ENCODE measurements around the gene BRD3OS. TPM values are rescaled to one million over a fixed set of nuclear protein-coding genes. Genes with fewer than 3 reads are reported as not detected.

The BRD3OS gene, protein sequence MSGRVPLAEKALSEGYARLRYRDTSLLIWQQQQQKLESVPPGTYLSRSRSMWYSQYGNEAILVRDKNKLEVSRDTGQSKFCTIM
- total RNA-seq (9.3 TPM), polyA plus RNA-seq (ENCODE audit: insufficient read depth in 1 of 8, insufficient read length in 8 of 8, low replicate concordance in 1 of 8) (10 to 100 TPM in 4 of 8 donors, 1 to 10 TPM in 4; 7.8 to 10.5 (median 9.9) TPM)
- long read RNA-seq, donor 1, full-length matches to known transcripts: 68 of 68 reads
- long read RNA-seq, donor 1, partial matches to known transcripts: 0 of 68 reads
- long read RNA-seq, donor 1, other reads (novel, unspliced or antisense): 0 of 68 reads
- long read RNA-seq, donor 2, transcript BRD3OS-204 (1 exons, 1,689 nt): major isoform, 10 of 10 reads
- long read RNA-seq, donor 2, partial matches to known transcripts: 0 of 10 reads
- long read RNA-seq, donor 2, other reads (novel, unspliced or antisense): 0 of 10 reads
- long read RNA-seq, donor 3, full-length matches to known transcripts: 174 of 174 reads
- long read RNA-seq, donor 3, partial matches to known transcripts: 0 of 174 reads
- long read RNA-seq, donor 3, other reads (novel, unspliced or antisense): 0 of 174 reads
- long read RNA-seq, donor 4, full-length matches to known transcripts: 54 of 72 reads
- long read RNA-seq, donor 4, partial matches to known transcripts: 18 of 72 reads
- long read RNA-seq, donor 4, other reads (novel, unspliced or antisense): 0 of 72 reads
- long read RNA-seq, donor 5, full-length matches to known transcripts: 195 of 200 reads
- long read RNA-seq, donor 5, partial matches to known transcripts: 5 of 200 reads
- long read RNA-seq, donor 5, other reads (novel, unspliced or antisense): 0 of 200 reads
- long read RNA-seq, donor 6, full-length matches to known transcripts: 161 of 161 reads
- long read RNA-seq, donor 6, partial matches to known transcripts: 0 of 161 reads
- long read RNA-seq, donor 6, other reads (novel, unspliced or antisense): 0 of 161 reads
- long read RNA-seq, donor 7, full-length matches to known transcripts: 120 of 146 reads
- long read RNA-seq, donor 7, partial matches to known transcripts: 26 of 146 reads
- long read RNA-seq, donor 7, other reads (novel, unspliced or antisense): 0 of 146 reads
- long read RNA-seq, donor 8, full-length matches to known transcripts: 153 of 167 reads
- long read RNA-seq, donor 8, partial matches to known transcripts: 5 of 167 reads
- long read RNA-seq, donor 8, other reads (novel, unspliced or antisense): 9 of 167 reads
- long read RNA-seq, donor 9, full-length matches to known transcripts: 120 of 156 reads
- long read RNA-seq, donor 9, partial matches to known transcripts: 36 of 156 reads
- long read RNA-seq, donor 9, other reads (novel, unspliced or antisense): 0 of 156 reads
- long read RNA-seq, donor 10, full-length matches to known transcripts: 132 of 139 reads
- long read RNA-seq, donor 10, partial matches to known transcripts: 7 of 139 reads
- long read RNA-seq, donor 10, other reads (novel, unspliced or antisense): 0 of 139 reads
- long read RNA-seq, donor 11, full-length matches to known transcripts: 148 of 148 reads
- long read RNA-seq, donor 11, partial matches to known transcripts: 0 of 148 reads
- long read RNA-seq, donor 11, other reads (novel, unspliced or antisense): 0 of 148 reads

DNA sequence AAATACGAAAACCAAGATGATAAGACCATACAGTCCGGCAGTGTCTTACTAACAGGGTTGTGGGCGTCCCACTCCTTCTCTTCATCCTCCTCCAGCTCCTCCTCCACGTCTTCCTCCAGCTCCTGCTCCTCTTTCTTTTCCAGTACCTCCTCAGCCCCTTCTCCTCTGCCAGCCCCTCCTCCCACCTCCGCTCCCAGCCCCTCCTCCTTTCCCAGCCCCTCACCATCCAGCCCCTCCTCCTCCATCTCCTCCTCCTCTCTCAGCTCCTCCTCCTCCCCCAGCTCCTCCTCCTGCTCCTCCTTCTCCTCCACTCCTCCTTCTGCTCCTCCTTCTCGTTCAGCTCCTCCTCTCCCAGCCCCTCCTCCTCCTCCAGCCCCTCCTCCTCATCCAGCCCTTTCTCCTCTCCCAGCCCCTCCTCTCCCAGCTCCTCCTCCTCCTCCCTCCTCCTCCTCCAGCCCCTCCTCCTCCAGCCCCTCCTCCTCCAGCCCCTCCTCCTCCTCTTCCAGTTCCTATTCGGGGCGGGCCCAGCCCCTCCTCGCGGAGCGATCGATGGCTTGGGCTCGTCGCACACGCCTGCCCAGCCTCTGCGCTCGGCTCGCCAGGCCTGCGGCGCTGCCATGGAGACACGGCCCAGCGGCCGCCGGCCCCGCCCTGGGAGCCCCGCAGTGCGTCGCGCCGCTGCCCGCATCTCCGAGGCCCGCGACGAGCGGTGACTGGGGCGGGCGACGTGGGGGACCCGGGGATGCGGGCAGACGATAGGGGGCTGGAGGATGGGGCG, at the start of gene BRD3OS:
TSS of gene BRD3OS (plus strand) at position 654 of the 778 bp plus-strand sequence. CDS start 1,267 bp downstream, outside the sequence.
- peak within 1 kb of the TSS; percentile 33 for H3K27ac ChIP-seq (ENCODE audit: low read length)
- under 1% methylated on average over 42 of the region's 43 CpGs for WGBS (ENCODE audit: insufficient coverage)

DNA sequence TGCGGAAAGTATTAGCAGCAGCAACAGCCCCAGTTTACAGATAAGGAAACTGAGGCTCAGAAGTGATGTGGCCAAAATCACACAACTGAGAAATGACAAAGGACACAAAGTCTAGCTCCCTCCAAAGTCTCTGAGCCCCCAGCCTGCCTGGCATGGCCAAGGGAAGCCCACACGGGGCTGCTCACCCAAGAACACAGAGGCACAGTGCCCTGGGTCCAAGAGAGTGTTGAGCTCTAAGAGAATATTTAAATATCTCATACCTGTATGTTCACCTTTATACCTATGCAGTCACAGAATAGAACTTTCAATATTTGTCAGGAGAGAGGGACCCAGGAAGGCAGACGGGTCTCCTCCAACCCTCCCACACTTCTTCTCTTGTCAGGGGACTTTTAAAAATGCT, 49.8 kb upstream of the BRD3OS start:
- WGBS (ENCODE audit: insufficient coverage): 100% methylated on average over 1 of the region's 3 CpGs
- H3K4me1 ChIP-seq (ENCODE audit: control insufficient read depth, insufficient read depth, low read length): peaks cover 61% of the 10 kb centered on the region
- no peaks in the 10 kb centered on the region for H3K36me3 ChIP-seq (ENCODE audit: control insufficient read depth, insufficient read depth, low read length)
- no peaks in the 10 kb centered on the region for H3K9me3 ChIP-seq (replicated peaks; ENCODE audit: control insufficient read depth, low read depth, low read length)
- H3K27me3 ChIP-seq (ENCODE audit: control insufficient read depth, insufficient read depth, low read length): no peaks in the 10 kb centered on the region
- no peak overlapping the region for H3K4me3 ChIP-seq (ENCODE audit: low read length)
- H3K27ac ChIP-seq (ENCODE audit: low read length): no peak overlapping the region
- no peak for DNase-seq

More for the DNA sequence above, at the start of gene BRD3OS:
- H3K4me3 ChIP-seq (ENCODE audit: low read length): peak within 1 kb of the TSS; percentile 64
- H3K9me3 ChIP-seq (replicated peaks; ENCODE audit: control insufficient read depth, low read depth, low read length): no peaks in the 10 kb centered on the region
- peaks cover 30% of the 10 kb centered on the region for H3K36me3 ChIP-seq (ENCODE audit: control insufficient read depth, insufficient read depth, low read length)
- DNase-seq: peak; percentile 98
- no peaks in the 10 kb centered on the region for H3K27me3 ChIP-seq (ENCODE audit: control insufficient read depth, insufficient read depth, low read length)
- peaks cover 10% of the 10 kb centered on the region for H3K4me1 ChIP-seq (ENCODE audit: control insufficient read depth, insufficient read depth, low read length)

DNA sequence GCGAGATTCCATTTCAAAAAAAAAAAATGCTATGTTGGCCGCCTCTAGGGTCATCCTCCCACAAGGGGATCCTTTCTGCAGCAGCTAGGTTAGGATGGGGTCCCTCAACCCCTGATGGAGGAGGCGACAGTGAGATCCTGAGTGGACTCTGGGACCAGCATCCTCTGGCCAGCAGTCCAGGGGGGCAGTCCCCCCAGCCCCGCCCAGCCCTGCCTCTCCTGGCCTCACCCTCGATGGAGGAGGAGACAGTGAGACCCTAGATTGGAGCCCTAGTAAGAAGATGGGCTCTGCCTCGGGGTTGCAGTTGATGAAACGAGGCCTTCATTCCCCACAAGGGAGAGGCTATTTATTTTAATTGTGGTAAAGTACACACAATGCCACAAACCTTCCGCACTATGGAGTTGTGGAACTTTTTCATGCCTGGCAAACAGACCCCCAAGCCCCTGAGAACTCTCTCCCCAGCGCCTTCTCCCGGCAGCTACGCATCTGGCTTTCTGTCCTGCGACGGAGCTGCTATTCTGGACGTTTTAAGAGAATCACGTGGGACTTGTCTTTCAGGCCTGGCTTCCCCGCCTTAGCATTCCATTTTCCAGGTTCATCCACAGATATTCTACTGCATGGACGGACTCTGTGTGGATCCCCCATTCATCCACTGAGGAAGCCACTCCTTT, 49.0 kb upstream of the BRD3OS start:
- no peak for DNase-seq
- Histone ChIP-seq H3K9me3 (replicated peaks; ENCODE audit: control insufficient read depth, low read depth, low read length) (no peaks in the 10 kb centered on the region), H3K27me3 (ENCODE audit: control insufficient read depth, insufficient read depth, low read length) (no peaks in the 10 kb centered on the region), H3K4me1 (ENCODE audit: control insufficient read depth, insufficient read depth, low read length) (peaks cover 63% of the 10 kb centered on the region), H3K4me3 (ENCODE audit: low read length) (no peak overlapping the region), H3K36me3 (ENCODE audit: control insufficient read depth, insufficient read depth, low read length) (no peaks in the 10 kb centered on the region), H3K27ac (ENCODE audit: low read length) (no peak overlapping the region)
- 78% methylated on average over 13 of the region's 17 CpGs for WGBS (ENCODE audit: insufficient coverage)

DNA sequence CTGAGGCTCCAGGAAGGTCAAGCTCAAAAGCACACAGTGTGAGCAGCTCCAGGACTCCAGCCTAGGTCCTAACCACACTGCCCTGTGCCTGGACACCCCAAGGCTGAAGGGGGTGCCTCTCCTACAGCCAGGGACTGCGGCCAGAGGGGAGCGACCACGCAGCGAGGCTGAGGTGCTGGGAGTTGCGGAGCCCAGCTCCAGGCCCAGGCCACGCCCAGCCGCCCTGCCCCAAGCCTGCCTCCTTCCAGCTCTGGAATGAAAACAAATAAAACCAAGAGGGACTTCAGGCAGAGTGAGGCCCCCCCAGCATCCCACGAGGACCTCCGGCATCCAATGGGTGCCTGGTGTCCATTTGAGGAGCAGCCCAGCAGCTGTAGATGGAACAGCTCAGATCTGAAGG, 48.4 kb upstream of the BRD3OS start:
- Histone ChIP-seq H3K4me3 (ENCODE audit: low read length) (no peak overlapping the region), H3K4me1 (ENCODE audit: control insufficient read depth, insufficient read depth, low read length) (peaks cover 63% of the 10 kb centered on the region), H3K9me3 (replicated peaks; ENCODE audit: control insufficient read depth, low read depth, low read length) (no peaks in the 10 kb centered on the region), H3K27me3 (ENCODE audit: control insufficient read depth, insufficient read depth, low read length) (no peaks in the 10 kb centered on the region), H3K27ac (ENCODE audit: low read length) (no peak overlapping the region), H3K36me3 (ENCODE audit: control insufficient read depth, insufficient read depth, low read length) (no peaks in the 10 kb centered on the region)
- WGBS (ENCODE audit: insufficient coverage): 93% methylated on average over 8 of the region's 9 CpGs
- no peak for DNase-seq

DNA sequence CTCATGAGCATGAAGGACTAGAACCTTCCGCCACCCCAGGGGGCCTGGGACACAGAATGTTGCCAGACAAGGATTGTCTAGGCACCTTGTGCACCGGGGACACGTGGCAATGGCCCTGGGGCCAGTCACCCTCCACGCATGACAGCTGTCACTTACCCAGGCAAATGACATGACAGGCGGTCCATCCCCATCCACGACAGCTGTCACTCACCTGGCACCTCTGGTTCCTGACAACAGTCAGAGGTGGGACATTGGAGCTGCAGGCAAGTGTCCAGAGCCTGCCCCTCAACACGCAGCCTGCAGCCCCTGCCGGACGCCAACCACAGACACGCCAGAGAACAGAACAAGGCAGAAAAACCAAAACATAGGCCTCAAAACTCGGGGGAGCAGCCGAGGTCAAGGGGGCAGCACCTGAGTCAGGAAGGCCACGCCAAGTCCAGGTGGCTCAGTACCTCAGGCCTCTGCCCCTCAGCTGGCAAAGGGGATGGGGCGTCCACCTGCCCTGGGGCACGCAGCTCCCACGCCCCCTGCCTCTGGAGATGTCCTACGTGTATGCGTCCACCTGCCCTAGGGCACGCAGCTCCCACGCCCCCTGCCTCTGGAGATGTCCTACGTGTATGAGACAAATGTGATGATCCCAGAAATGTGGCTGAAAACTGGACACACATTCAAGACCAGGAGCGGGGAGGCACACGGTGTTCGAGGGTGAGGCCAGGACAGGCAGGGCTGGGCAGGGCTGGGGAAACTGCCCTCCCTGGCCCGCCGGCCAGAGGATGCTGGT, 47.7 kb upstream of the BRD3OS start:
- Histone ChIP-seq H3K9me3 (replicated peaks; ENCODE audit: control insufficient read depth, low read depth, low read length) (no peaks in the 10 kb centered on the region), H3K4me1 (ENCODE audit: control insufficient read depth, insufficient read depth, low read length) (peaks cover 63% of the 10 kb centered on the region), H3K27me3 (ENCODE audit: control insufficient read depth, insufficient read depth, low read length) (no peaks in the 10 kb centered on the region), H3K27ac (ENCODE audit: low read length) (no peak overlapping the region), H3K36me3 (ENCODE audit: control insufficient read depth, insufficient read depth, low read length) (no peaks in the 10 kb centered on the region), H3K4me3 (ENCODE audit: low read length) (no peak overlapping the region)
- DNase-seq: no peak
- 94% methylated on average over 22 of the region's 26 CpGs for WGBS (ENCODE audit: insufficient coverage)

DNA sequence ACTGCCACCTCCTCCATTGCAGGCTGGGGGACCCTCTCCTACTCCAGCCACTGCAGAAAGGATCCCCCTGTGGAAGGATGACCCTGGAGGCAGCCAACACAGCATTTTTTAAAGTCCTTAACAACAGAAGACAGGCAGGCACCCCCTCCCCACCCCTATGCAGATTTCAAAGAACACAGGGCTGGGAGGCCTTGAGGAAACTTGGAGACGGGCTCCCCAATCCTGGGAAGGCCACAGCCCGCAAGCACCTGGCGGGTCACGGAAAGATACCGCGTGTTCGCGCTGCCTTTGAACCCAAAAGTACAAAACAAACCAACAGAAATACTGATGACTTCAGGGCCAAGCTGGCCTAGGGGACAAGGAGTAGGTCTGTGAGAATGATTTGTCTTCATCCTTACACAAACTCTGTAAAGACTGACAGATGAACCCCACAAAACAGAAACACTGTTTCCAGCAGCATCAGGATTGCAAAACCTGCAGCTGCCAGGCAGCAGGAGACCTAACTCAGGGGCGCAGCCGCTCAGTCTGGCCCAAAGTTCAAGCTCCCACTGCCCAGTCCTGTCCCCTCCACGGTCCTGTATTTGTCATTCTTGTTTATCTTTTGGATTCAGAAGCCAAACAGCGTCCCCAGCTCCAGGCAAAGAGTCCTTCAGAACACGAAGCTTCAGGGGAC, 46.9 kb upstream of the BRD3OS start:
- Histone ChIP-seq H3K36me3 (ENCODE audit: control insufficient read depth, insufficient read depth, low read length) (no peaks in the 10 kb centered on the region), H3K27ac (ENCODE audit: low read length) (no peak overlapping the region), H3K4me3 (ENCODE audit: low read length) (no peak overlapping the region), H3K9me3 (replicated peaks; ENCODE audit: control insufficient read depth, low read depth, low read length) (no peaks in the 10 kb centered on the region), H3K27me3 (ENCODE audit: control insufficient read depth, insufficient read depth, low read length) (no peaks in the 10 kb centered on the region), H3K4me1 (ENCODE audit: control insufficient read depth, insufficient read depth, low read length) (peaks cover 63% of the 10 kb centered on the region)
- 78% methylated on average over 5 of the region's 13 CpGs for WGBS (ENCODE audit: insufficient coverage)
- no peak for DNase-seq

DNA sequence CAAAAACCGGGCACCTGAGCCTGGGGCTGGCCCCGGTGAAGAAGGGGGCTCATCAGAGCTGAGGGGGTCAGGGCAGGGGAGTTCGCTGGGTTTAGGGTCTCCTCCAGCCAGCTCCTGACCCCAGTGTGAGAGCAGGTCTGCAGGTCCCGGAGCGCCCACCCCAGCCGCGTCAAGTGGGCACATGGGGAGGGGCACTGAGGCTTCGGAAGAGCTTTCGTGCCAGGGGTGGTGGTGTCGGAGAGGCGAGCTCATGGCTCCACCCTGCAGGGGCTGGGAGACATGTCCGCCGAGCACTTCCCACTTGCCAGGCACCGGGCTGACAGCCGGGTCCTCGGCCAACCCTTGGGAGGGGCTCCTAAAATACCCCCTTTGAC, 46.4 kb upstream of the BRD3OS start:
- Histone ChIP-seq H3K4me1 (ENCODE audit: control insufficient read depth, insufficient read depth, low read length) (peaks cover 57% of the 10 kb centered on the region), H3K4me3 (ENCODE audit: low read length) (peak overlapping the region; percentile 5), H3K36me3 (ENCODE audit: control insufficient read depth, insufficient read depth, low read length) (no peaks in the 10 kb centered on the region), H3K27me3 (ENCODE audit: control insufficient read depth, insufficient read depth, low read length) (no peaks in the 10 kb centered on the region), H3K9me3 (replicated peaks; ENCODE audit: control insufficient read depth, low read depth, low read length) (no peaks in the 10 kb centered on the region), H3K27ac (ENCODE audit: low read length) (peak overlapping the region; percentile 35)
- WGBS (ENCODE audit: insufficient coverage): 57% methylated on average over 16 of the region's 16 CpGs
- DNase-seq: no peak

Measured in muscle of leg (tissue), 16 donors.